GM23338 (cell line): ENCODE measurements around the gene NUP214. TPM values are rescaled to one million over a fixed set of nuclear protein-coding genes. Genes with fewer than 3 reads are reported as not detected.
"Not testable (repeated sequence)": the region's sequence is repeated elsewhere in the genome, so short reads cannot be mapped to it uniquely, and the experiment has no call there.

Experiments
- ATAC-seq: fragments of 200-7000 bp; cut with Tn5 transposase; 3 replicates; pipeline ENCODE4 v1.9.1; 2020
- DNase-seq: peaks from one replicate; pipeline ENCODE4 v3.0.0-alpha.2; 2015; ENCODE audit warnings: low spot score
- H2AFZ ChIP-seq: fragments of 200-600 bp; sonication (generic); 2 replicates; pipeline ENCODE4 v1.8.0; 2016; ENCODE audit warnings: antibody characterized with exemption, mild to moderate bottlenecking, moderate library complexity
- H3F3A ChIP-seq: fragments of 200-600 bp; sonication (generic); replicated peaks from 2 replicates; pipeline ENCODE4 v1.8.0; 2017; ENCODE audit warnings: antibody characterized with exemption, mixed run types, low read depth
- H3K27ac ChIP-seq: fragments of 200-600 bp; sonication (generic); 2 replicates; pipeline ENCODE4 v1.6.1; 2016; ENCODE audit warnings: low read depth
- H3K27me3 ChIP-seq: fragments of 200-600 bp; sonication (generic); 2 replicates; pipeline ENCODE4 v1.8.0; 2016; ENCODE audit warnings: mild to moderate bottlenecking, mixed run types, moderate library complexity; ENCODE audit not compliant: insufficient read depth
- H3K36me3 ChIP-seq: fragments of 200-600 bp; sonication (generic); 2 replicates; pipeline ENCODE4 v1.8.0; 2016; ENCODE audit warnings: mild to moderate bottlenecking; ENCODE audit not compliant: insufficient read depth
- H3K4me1 ChIP-seq: fragments of 200-600 bp; sonication (generic); 2 replicates; pipeline ENCODE4 v1.8.0; 2016; ENCODE audit warnings: mild to moderate bottlenecking, moderate library complexity; ENCODE audit not compliant: insufficient read depth
- H3K4me2 ChIP-seq: fragments of 200-600 bp; sonication (generic); 2 replicates; pipeline ENCODE4 v1.7.1; 2017; ENCODE audit warnings: mixed run types
- H3K4me3 ChIP-seq: fragments of 200-600 bp; sonication (generic); 2 replicates; pipeline ENCODE4 v1.6.1; 2016; ENCODE audit warnings: mixed run types
- H3K79me2 ChIP-seq: fragments of 200-600 bp; sonication (generic); replicated peaks from 2 replicates; pipeline ENCODE4 v1.8.0; 2017; ENCODE audit warnings: mild to moderate bottlenecking; ENCODE audit not compliant: insufficient read depth
- H3K9me2 ChIP-seq: fragments of 200-600 bp; sonication (generic); 2 replicates; pipeline ENCODE4 v1.8.0; 2017; ENCODE audit not compliant: insufficient read depth
- H4K20me1 ChIP-seq: fragments of 200-600 bp; sonication (generic); replicated peaks from 2 replicates; pipeline ENCODE4 v1.8.0; 2017; ENCODE audit warnings: mild to moderate bottlenecking; ENCODE audit not compliant: insufficient read depth
- H3K27ac Mint-ChIP-seq: 2 replicates; pipeline ENCODE4 v1.8.0; 2020; ENCODE audit warnings: inconsistent platforms, mild to moderate bottlenecking, moderate library complexity, mixed read lengths
- H3K27me3 Mint-ChIP-seq: 3 replicates; pipeline ENCODE4 v1.8.0; 2022; ENCODE audit warnings: low read depth, mild to moderate bottlenecking, moderate library complexity, mixed read lengths, inconsistent platforms; ENCODE audit not compliant: insufficient read depth, poor library complexity
- H3K36me3 Mint-ChIP-seq: 3 replicates; pipeline ENCODE4 v1.8.0; 2021; ENCODE audit warnings: low read depth, mild to moderate bottlenecking, inconsistent platforms, moderate library complexity, mixed read lengths
- H3K4me1 Mint-ChIP-seq: 3 replicates; pipeline ENCODE4 v1.8.0; 2020; ENCODE audit warnings: mild to moderate bottlenecking, inconsistent platforms, mixed read lengths
- H3K4me3 Mint-ChIP-seq: 3 replicates; pipeline ENCODE4 v1.8.0; 2021; ENCODE audit warnings: moderate library complexity, mild to moderate bottlenecking, inconsistent platforms, mixed read lengths
- H3K9me3 Mint-ChIP-seq: 3 replicates; pipeline ENCODE4 v1.8.0; 2020; ENCODE audit warnings: moderate library complexity, mild to moderate bottlenecking, inconsistent platforms, mixed read lengths
- CREB1 ChIP-seq: fragments of 250-450 bp; sonication (Bioruptor Pico); IDR thresholded peaks from 2 replicates; pipeline ENCODE4 v1.5.0; 2020; ENCODE audit warnings: low read depth, mild to moderate bottlenecking, moderate library complexity
- ETS1 ChIP-seq: IDR thresholded peaks from 2 replicates; pipeline ENCODE4 v1.6.1; 2016; ENCODE audit warnings: antibody characterized with exemption
- EZH2 ChIP-seq: fragments of 200-600 bp; sonication (generic); IDR thresholded peaks from one replicate; pipeline ENCODE4 v1.8.0; 2017; ENCODE audit warnings: antibody characterized with exemption, mild to moderate bottlenecking, low read depth; ENCODE audit not compliant: unreplicated experiment
- JUNB ChIP-seq: IDR thresholded peaks from one replicate; pipeline ENCODE4 v1.6.1; 2016; ENCODE audit warnings: antibody characterized with exemption; ENCODE audit not compliant: unreplicated experiment
- NANOG ChIP-seq: IDR thresholded peaks from 2 replicates; pipeline ENCODE4 v1.6.1; 2016; ENCODE audit warnings: antibody characterized with exemption, borderline replicate concordance
- POLR2AphosphoS5 ChIP-seq: IDR thresholded peaks from 2 replicates; pipeline ENCODE4 v1.6.1; 2016; ENCODE audit warnings: antibody characterized with exemption, low read depth
- ZNF331 ChIP-seq: fragments of 250-450 bp; sonication (Bioruptor Pico); IDR thresholded peaks from 2 replicates; pipeline ENCODE4 v1.5.0; 2020; ENCODE audit warnings: low read depth, mild to moderate bottlenecking, moderate library complexity
- polyA plus RNA-seq: library from polyadenylated mRNA; unstranded; fragments of >200 nt; fragmentation: Nextera tagmentation; extraction: Ambion mirVana; gene quantifications from 2 replicates; pipeline ENCODE4 v1.2.1, GENCODE V29; 2016
- total RNA-seq: library from RNA; depleted of rRNA; stranded (reverse); fragments of >200 nt; shearing (Covaris generic); gene quantifications from 2 replicates; pipeline ENCODE4 v1.2.3, GENCODE V29; 2014
- TF ChIP-seq, protein P1 (sequence below): IDR thresholded peaks from one replicate; pipeline ENCODE4 v1.6.1; 2018; ENCODE audit warnings: antibody characterized with exemption; ENCODE audit not compliant: unreplicated experiment

NUP214 gene
- total and polyA plus RNA-seq, 2 experiments from 2014 or later: 36.0 to 57.0 TPM

DNA sequence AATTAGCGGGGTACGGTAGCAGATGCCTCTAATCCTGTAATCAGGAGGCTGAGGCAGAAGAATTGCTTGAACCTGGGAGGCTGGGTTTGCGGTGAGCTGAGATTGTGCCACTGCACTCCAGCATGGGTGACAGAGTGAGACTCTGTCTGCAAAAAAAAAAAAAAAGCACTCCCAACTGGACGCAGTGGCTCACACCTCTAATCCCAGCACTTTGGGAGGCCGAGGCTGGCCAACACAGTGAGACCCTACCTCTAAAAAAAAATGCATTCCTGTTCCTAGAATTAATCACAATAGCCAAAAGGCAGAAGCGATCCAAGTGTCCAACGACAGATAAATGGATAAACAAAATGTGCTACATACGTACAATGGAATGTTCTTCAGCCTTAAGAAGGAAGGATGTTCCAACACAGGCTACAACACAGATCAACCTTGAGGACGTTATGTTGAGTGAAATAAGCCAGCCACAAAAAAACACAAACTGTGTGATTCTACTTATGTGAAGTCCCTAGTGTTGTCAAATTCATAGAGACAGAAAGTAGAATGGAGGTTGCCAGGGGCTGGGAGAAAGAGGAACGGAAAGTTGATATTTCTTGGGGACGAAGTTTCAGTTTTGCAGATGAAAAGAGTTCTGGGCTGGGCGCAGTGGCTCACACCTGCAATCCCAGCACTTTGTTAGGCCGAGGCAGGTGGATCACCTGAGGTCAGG lies 137.1 kb downstream of the NUP214 start:
- peaks cover 22% of the 10 kb centered on the region for H3K4me1 Mint-ChIP-seq
- no peaks in the 10 kb centered on the region; the same call in 2 of the 3 replicates for H3K36me3 Mint-ChIP-seq
- Histone ChIP-seq H4K20me1 (no peaks in the 10 kb centered on the region), H3K4me2 (no peak overlapping the region), H3K9me2 (no peaks in the 10 kb centered on the region), H3F3A (0 out of 2 replicates have a peak, but pooled peaks cover 4% of the 10 kb centered on the region), H3K79me2 (no peaks in the 10 kb centered on the region), H3K4me3 (no peak overlapping the region), H3K4me1 (no peaks in the 10 kb centered on the region), H2AFZ (no peak overlapping the region), H3K36me3 (no peaks in the 10 kb centered on the region), H3K27me3 (no peaks in the 10 kb centered on the region), H3K27ac (no peak overlapping the region)
- TF ChIP-seq POLR2AphosphoS5: no peak
- no peak for TF ChIP-seq NANOG
- TF ChIP-seq CREB1 (CRISPR knock-in tag): no peak
- TF ChIP-seq ZNF331: no peak
- no peak for TF ChIP-seq JUNB
- TF ChIP-seq, protein P1, sequence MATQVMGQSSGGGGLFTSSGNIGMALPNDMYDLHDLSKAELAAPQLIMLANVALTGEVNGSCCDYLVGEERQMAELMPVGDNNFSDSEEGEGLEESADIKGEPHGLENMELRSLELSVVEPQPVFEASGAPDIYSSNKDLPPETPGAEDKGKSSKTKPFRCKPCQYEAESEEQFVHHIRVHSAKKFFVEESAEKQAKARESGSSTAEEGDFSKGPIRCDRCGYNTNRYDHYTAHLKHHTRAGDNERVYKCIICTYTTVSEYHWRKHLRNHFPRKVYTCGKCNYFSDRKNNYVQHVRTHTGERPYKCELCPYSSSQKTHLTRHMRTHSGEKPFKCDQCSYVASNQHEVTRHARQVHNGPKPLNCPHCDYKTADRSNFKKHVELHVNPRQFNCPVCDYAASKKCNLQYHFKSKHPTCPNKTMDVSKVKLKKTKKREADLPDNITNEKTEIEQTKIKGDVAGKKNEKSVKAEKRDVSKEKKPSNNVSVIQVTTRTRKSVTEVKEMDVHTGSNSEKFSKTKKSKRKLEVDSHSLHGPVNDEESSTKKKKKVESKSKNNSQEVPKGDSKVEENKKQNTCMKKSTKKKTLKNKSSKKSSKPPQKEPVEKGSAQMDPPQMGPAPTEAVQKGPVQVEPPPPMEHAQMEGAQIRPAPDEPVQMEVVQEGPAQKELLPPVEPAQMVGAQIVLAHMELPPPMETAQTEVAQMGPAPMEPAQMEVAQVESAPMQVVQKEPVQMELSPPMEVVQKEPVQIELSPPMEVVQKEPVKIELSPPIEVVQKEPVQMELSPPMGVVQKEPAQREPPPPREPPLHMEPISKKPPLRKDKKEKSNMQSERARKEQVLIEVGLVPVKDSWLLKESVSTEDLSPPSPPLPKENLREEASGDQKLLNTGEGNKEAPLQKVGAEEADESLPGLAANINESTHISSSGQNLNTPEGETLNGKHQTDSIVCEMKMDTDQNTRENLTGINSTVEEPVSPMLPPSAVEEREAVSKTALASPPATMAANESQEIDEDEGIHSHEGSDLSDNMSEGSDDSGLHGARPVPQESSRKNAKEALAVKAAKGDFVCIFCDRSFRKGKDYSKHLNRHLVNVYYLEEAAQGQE: no peak
- no peak for TF ChIP-seq EZH2
- no peak for TF ChIP-seq ETS1
- DNase-seq (no peak), ATAC-seq (no peak)
- H3K27me3 Mint-ChIP-seq: peaks cover 15% of the 10 kb centered on the region
- H3K27ac Mint-ChIP-seq: no peak overlapping the region
- H3K9me3 Mint-ChIP-seq: no peaks in the 10 kb centered on the region
- H3K4me3 Mint-ChIP-seq: no peak overlapping the region

- not testable (repeated sequence) for DNase-seq, H3K4me1 ChIP-seq, H3K27ac Mint-ChIP-seq, H3K27ac ChIP-seq, H3K4me3 Mint-ChIP-seq, H3F3A ChIP-seq, ATAC-seq, H4K20me1 ChIP-seq, H2AFZ ChIP-seq, H3K9me3 Mint-ChIP-seq, H3K79me2 ChIP-seq, H3K27me3 ChIP-seq, H3K36me3 Mint-ChIP-seq, H3K36me3 ChIP-seq, H3K9me2 ChIP-seq, H3K4me2 ChIP-seq, H3K4me3 ChIP-seq
- peaks cover 19% of the 10 kb centered on the region for H3K4me1 Mint-ChIP-seq
- peaks cover 14% of the 10 kb centered on the region for H3K27me3 Mint-ChIP-seq
These were observed 137.6 kb downstream of the NUP214 start for GRCh38 chr9:131263033-131263343.
